Measurements from ENCODE around the gene KRTAP10-8.

The KRTAP10-8 gene

DNA sequence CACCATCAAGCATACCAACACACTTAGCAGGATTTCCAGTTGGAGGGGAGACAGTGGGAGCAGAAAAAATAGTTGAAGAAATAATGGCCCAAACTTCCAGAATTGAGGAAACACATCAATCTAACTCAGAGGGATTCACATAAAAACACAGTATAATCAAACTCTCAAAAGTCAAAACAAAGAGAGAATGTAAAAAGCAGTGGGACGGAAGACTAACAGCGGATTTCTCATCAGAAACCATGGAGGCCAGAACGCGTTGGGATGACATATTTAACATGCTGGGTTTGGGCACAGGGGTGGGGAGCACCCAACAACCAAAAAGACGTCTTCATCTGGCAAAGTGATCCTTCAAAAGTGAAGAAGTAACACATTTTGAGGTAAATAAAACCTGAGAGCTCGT, 8.0 kb downstream of the KRTAP10-8 start:
- Histone ChIP-seq H4K20me1 (ENCODE audit: control insufficient read depth, insufficient read depth, low read depth, low read length) (no peaks in the 10 kb centered on the region), H3F3A (ENCODE audit: control insufficient read depth, insufficient read depth) (no peaks in the 10 kb centered on the region), H3K4me1 (ENCODE audit: control insufficient read depth, low read length) (peaks cover 11% of the 10 kb centered on the region), H3K4me3 (ENCODE audit: low read length) (no peak overlapping the region), H3K79me2 (ENCODE audit: control insufficient read depth, low read length) (no peaks in the 10 kb centered on the region), H3K36me3 (ENCODE audit: control insufficient read depth, low read length) (no peaks in the 10 kb centered on the region), H3K27me3 (ENCODE audit: control insufficient read depth, low read length) (no peaks in the 10 kb centered on the region), H3K9me3 (ENCODE audit: control insufficient read depth, insufficient read depth, low read length) (peaks cover 23% of the 10 kb centered on the region), H3K27ac (ENCODE audit: low read depth, low read length) (no peak overlapping the region), H3K4me2 (ENCODE audit: low read length) (no peak overlapping the region), H3K9me2 (replicated peaks; ENCODE audit: control insufficient read depth, low read length) (no peaks in the 10 kb centered on the region)
- no peak for TF ChIP-seq EZH2phosphoT487 (IDR thresholded peaks at IDR 0.05; ENCODE audit: borderline replicate concordance, low read length)
- TF ChIP-seq, protein P1, sequence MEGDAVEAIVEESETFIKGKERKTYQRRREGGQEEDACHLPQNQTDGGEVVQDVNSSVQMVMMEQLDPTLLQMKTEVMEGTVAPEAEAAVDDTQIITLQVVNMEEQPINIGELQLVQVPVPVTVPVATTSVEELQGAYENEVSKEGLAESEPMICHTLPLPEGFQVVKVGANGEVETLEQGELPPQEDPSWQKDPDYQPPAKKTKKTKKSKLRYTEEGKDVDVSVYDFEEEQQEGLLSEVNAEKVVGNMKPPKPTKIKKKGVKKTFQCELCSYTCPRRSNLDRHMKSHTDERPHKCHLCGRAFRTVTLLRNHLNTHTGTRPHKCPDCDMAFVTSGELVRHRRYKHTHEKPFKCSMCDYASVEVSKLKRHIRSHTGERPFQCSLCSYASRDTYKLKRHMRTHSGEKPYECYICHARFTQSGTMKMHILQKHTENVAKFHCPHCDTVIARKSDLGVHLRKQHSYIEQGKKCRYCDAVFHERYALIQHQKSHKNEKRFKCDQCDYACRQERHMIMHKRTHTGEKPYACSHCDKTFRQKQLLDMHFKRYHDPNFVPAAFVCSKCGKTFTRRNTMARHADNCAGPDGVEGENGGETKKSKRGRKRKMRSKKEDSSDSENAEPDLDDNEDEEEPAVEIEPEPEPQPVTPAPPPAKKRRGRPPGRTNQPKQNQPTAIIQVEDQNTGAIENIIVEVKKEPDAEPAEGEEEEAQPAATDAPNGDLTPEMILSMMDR (IDR thresholded peaks at IDR 0.05; ENCODE audit: low read depth, low read length, poor library complexity, severe bottlenecking) = no peak

DNA sequence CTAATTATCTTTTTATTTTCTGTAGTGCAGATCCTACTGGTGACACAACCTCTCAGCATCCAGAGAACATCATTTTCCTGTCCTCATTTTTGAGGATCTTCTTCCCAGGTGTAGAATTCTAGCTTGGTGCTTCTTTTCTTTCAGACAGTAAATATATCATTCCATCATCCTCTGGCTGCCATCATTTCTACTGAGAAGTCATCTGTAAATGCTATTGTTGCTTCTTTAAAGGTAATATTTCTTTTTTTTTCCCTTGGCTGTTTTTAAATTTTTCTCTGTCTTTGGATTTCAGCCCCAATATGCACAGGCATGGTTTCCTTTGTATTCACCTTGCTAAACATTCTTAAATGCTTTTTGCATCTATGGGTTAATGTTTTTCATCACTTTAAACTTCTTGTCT, 11.7 kb downstream of the KRTAP10-8 start:
- H3K27me3 ChIP-seq (ENCODE audit: control insufficient read depth, low read length) = no peaks in the 10 kb centered on the region
- H3K27ac ChIP-seq (ENCODE audit: low read depth, low read length) = no peak overlapping the region
- no peaks in the 10 kb centered on the region for H3K9me2 ChIP-seq (replicated peaks; ENCODE audit: control insufficient read depth, low read length)
- TF ChIP-seq EZH2phosphoT487 (IDR thresholded peaks at IDR 0.05; ENCODE audit: borderline replicate concordance, low read length) = no peak
- no peaks in the 10 kb centered on the region for H4K20me1 ChIP-seq (ENCODE audit: control insufficient read depth, insufficient read depth, low read depth, low read length)
- no peak overlapping the region for H3K4me2 ChIP-seq (ENCODE audit: low read length)
- no peak overlapping the region for H3K4me3 ChIP-seq (ENCODE audit: low read length)
- H3K9me3 ChIP-seq (ENCODE audit: control insufficient read depth, insufficient read depth, low read length) = peaks cover 36% of the 10 kb centered on the region
- no peaks in the 10 kb centered on the region for H3K36me3 ChIP-seq (ENCODE audit: control insufficient read depth, low read length)
- H3K79me2 ChIP-seq (ENCODE audit: control insufficient read depth, low read length) = no peaks in the 10 kb centered on the region
- H3K4me1 ChIP-seq (ENCODE audit: control insufficient read depth, low read length) = peaks cover 7% of the 10 kb centered on the region
- H3F3A ChIP-seq (ENCODE audit: control insufficient read depth, insufficient read depth) = no peaks in the 10 kb centered on the region

- no peak overlapping the region for H3K4me3 ChIP-seq (ENCODE audit: low read length)
- H3K36me3 ChIP-seq (ENCODE audit: control insufficient read depth, low read length) = no peaks in the 10 kb centered on the region
- H3K4me2 ChIP-seq (ENCODE audit: low read length) = no peak overlapping the region
- H3K9me2 ChIP-seq (replicated peaks; ENCODE audit: control insufficient read depth, low read length) = no peaks in the 10 kb centered on the region
- H3K27me3 ChIP-seq (ENCODE audit: control insufficient read depth, low read length) = no peaks in the 10 kb centered on the region
- peaks cover 12% of the 10 kb centered on the region for H3K4me1 ChIP-seq (ENCODE audit: control insufficient read depth, low read length)
- TF ChIP-seq EZH2phosphoT487 (IDR thresholded peaks at IDR 0.05; ENCODE audit: borderline replicate concordance, low read length) = no peak
- TF ChIP-seq, protein P1 (IDR thresholded peaks at IDR 0.05; ENCODE audit: low read depth, low read length, poor library complexity, severe bottlenecking) = no peak
- no peaks in the 10 kb centered on the region for H3K79me2 ChIP-seq (ENCODE audit: control insufficient read depth, low read length)
- H3F3A ChIP-seq (ENCODE audit: control insufficient read depth, insufficient read depth) = no peaks in the 10 kb centered on the region
- H3K27ac ChIP-seq (ENCODE audit: low read depth, low read length) = no peak overlapping the region
- H3K9me3 ChIP-seq (ENCODE audit: control insufficient read depth, insufficient read depth, low read length) = peaks cover 46% of the 10 kb centered on the region
- no peaks in the 10 kb centered on the region for H4K20me1 ChIP-seq (ENCODE audit: control insufficient read depth, insufficient read depth, low read depth, low read length)
Measured at GRCh38 chr21:44625756-44626155, 13.9 kb downstream of the KRTAP10-8 start.

- H4K20me1 ChIP-seq (ENCODE audit: control insufficient read depth, insufficient read depth, low read depth, low read length) = no peaks in the 10 kb centered on the region
- TF ChIP-seq EZH2phosphoT487 (IDR thresholded peaks at IDR 0.05; ENCODE audit: borderline replicate concordance, low read length) = no peak
- TF ChIP-seq, protein P1 (IDR thresholded peaks at IDR 0.05; ENCODE audit: low read depth, low read length, poor library complexity, severe bottlenecking) = no peak
- no peak overlapping the region for H3K27ac ChIP-seq (ENCODE audit: low read depth, low read length)
Measured at GRCh38 chr21:44626262-44626661, 14.4 kb downstream of the KRTAP10-8 start.

More at GRCh38 chr21:44626262-44626661, 14.4 kb downstream of the KRTAP10-8 start:
- Histone ChIP-seq H3K4me2 (ENCODE audit: low read length) (no peak overlapping the region), H3K9me2 (replicated peaks; ENCODE audit: control insufficient read depth, low read length) (no peaks in the 10 kb centered on the region), H3K4me3 (ENCODE audit: low read length) (no peak overlapping the region), H3K9me3 (ENCODE audit: control insufficient read depth, insufficient read depth, low read length) (peaks cover 49% of the 10 kb centered on the region), H3F3A (ENCODE audit: control insufficient read depth, insufficient read depth) (no peaks in the 10 kb centered on the region), H3K27me3 (ENCODE audit: control insufficient read depth, low read length) (no peaks in the 10 kb centered on the region), H3K79me2 (ENCODE audit: control insufficient read depth, low read length) (no peaks in the 10 kb centered on the region), H3K4me1 (ENCODE audit: control insufficient read depth, low read length) (peaks cover 12% of the 10 kb centered on the region), H3K36me3 (ENCODE audit: control insufficient read depth, low read length) (no peaks in the 10 kb centered on the region)
